Right lobe of liver (tissue), 6 donors: ENCODE measurements around the gene EIF2D. TPM values are rescaled to one million over a fixed set of nuclear protein-coding genes. Genes with fewer than 3 reads are reported as not detected.

ENCODE experiments used
- ATAC-seq, 4 donors: fragments of 200-7000 bp; cut with Tn5 transposase; one replicate each; pipeline ENCODE4 v1.9.1; 2020; ENCODE audit warnings: mild to moderate bottlenecking in 4 of 4, moderate library complexity in 4 of 4
- DNase-seq, 3 donors: peaks; one replicate each; pipeline ENCODE4 v3.0.0-alpha.2; 2020
- H3K27ac ChIP-seq, 3 donors: fragments of 200-600 bp; one replicate each; pipeline ENCODE4 v1.8.0; 2022
- H3K27me3 ChIP-seq, 2 donors: fragments of 200-600 bp; one replicate each; pipeline ENCODE4 v1.8.0; 2022
- H3K36me3 ChIP-seq, 4 donors: fragments of 200-600 bp; sonication (generic) in 1 of 4; one replicate each; pipeline versions ENCODE4 v1.5.1 to v1.8.0; 2017 to 2022; ENCODE audit warnings: control low read depth in 1 of 4
- H3K4me1 ChIP-seq, 4 donors: fragments of 200-600 bp; sonication (generic) in 1 of 4; one replicate each; pipeline versions ENCODE4 v1.5.1 to v1.8.0; 2017 to 2022; ENCODE audit warnings: control low read depth in 1 of 4
- H3K4me3 ChIP-seq, 3 donors: fragments of 200-600 bp; one replicate each; pipeline ENCODE4 v1.8.0; 2022
- H3K9me3 ChIP-seq, 4 donors: fragments of 200-600 bp; sonication (generic) in 1 of 4; one replicate each; pipeline versions ENCODE4 v1.5.1 to v1.8.0; 2017 to 2022; ENCODE audit warnings: control low read depth in 1 of 4
- CTCF ChIP-seq, 4 donors: fragments of 200-600 bp in 3 of 4; fragments of 450-650 bp in 1 of 4; IDR thresholded peaks; one replicate each; pipeline versions ENCODE4 v1.5.1 to v1.8.0; 2016 to 2022; ENCODE audit warnings: antibody characterized with exemption in 4 of 4, mild to moderate bottlenecking in 2 of 4
- POLR2A ChIP-seq: fragments of 450-650 bp; IDR thresholded peaks from one replicate; pipeline ENCODE4 v1.6.1; 2017; ENCODE audit warnings: antibody characterized with exemption, mild to moderate bottlenecking
- WGBS: methylation state at CpG from one replicate; pipeline ENCODE4 v1.1.6; 2018; ENCODE audit warnings: low coverage, low lambda C conversion rate; ENCODE audit not compliant: insufficient coverage; ENCODE audit errors: missing lambda C conversion rate; 5-methylcytosine and 5-hydroxymethylcytosine counted together
- intact Hi-C, 2 donors: fragments of 100-400 bp; cut with DNase I; formaldehyde crosslinking; loops; one replicate each; pipeline versions ENCODE4 v1.11.2 to v1.14.1; 2022
- total RNA-seq, 6 experiments: library from RNA; depleted of rRNA in 2 of 6; stranded (reverse); fragments of >200 nt in 2 of 6; fragmentation: NEBNext Ultra II Directional in 3 of 6; extraction: Animal tissue kit (Norgen Biotek cat#: 25700) in 3 of 6; gene quantifications; one replicate each; pipeline versions ENCODE4 v1.1.0 to v1.2.4, GENCODE V29; 2016 to 2023
- donor health status: DM: no; HTN: yes; CAD: no.
- donor health status: DM: no; HTN: no; CAD: no.
- donor health status: DM: no; HTN: no; CAD: no.
- donor health status: DM: no; HTN: yes; CAD: no.
- donor health status: DM: no; HTN: yes; CAD: no.

The EIF2D gene
- total RNA-seq, 6 experiments from 2014 or later = 18.4 to 29.3 (median 24.4) TPM

GRCh38 chr1:206551986-206552326 is 60.3 kb downstream of the EIF2D start:
- ATAC-seq (peak in 3 of 4 donors; percentile 11 to 34 (median 27)), DNase-seq (no peak)
- peaks cover 0 to 33% (median 12%) of the 10 kb centered on the region in 4 donors for H3K4me1 ChIP-seq
- H3K36me3 ChIP-seq = no peaks in the 10 kb centered on the region
- intact Hi-C loops = no loop called here
- H3K4me3 ChIP-seq = no peak overlapping the region
- no peaks in the 10 kb centered on the region for H3K27me3 ChIP-seq
- no peak overlapping the region for H3K27ac ChIP-seq
- TF ChIP-seq CTCF (IDR thresholded peaks at IDR 0.05) (no peak), POLR2A (no peak)
- H3K9me3 ChIP-seq = no peaks in the 10 kb centered on the region
- WGBS = 77% methylated on average over 3 of the region's 3 CpGs

GRCh38 chr1:206551296-206551985 is 60.8 kb downstream of the EIF2D start:
- no peak overlapping the region for H3K4me3 ChIP-seq
- WGBS = 91% methylated on average over 7 of the region's 9 CpGs
- ATAC-seq (no peak), DNase-seq (no peak)
- no peak overlapping the region for H3K27ac ChIP-seq
- no peaks in the 10 kb centered on the region for H3K9me3 ChIP-seq
- no peaks in the 10 kb centered on the region for H3K27me3 ChIP-seq
- TF ChIP-seq CTCF (IDR thresholded peaks at IDR 0.05) (no peak), POLR2A (no peak)
- intact Hi-C loops = no loop called here
- H3K4me1 ChIP-seq = peaks cover 0 to 28% (median 10%) of the 10 kb centered on the region in 4 donors
- no peaks in the 10 kb centered on the region for H3K36me3 ChIP-seq

GRCh38 chr1:206550446-206550845 is 61.8 kb downstream of the EIF2D start:
- no peak overlapping the region for H3K4me3 ChIP-seq
- TF ChIP-seq CTCF (IDR thresholded peaks at IDR 0.05) (no peak), POLR2A (no peak)
- H3K4me1 ChIP-seq = peaks cover 0 to 18% (median 5%) of the 10 kb centered on the region in 4 donors
- DNase-seq (no peak), ATAC-seq (peak in 1 of 4 donors; percentile 38)
- 83% methylated on average over 2 of the region's 2 CpGs for WGBS
- no peak overlapping the region for H3K27ac ChIP-seq
- H3K9me3 ChIP-seq = no peaks in the 10 kb centered on the region
- intact Hi-C loops = no loop called here
- H3K27me3 ChIP-seq = no peaks in the 10 kb centered on the region
- no peaks in the 10 kb centered on the region for H3K36me3 ChIP-seq

- no peaks in the 10 kb centered on the region for H3K9me3 ChIP-seq
- 82% methylated on average over 4 of the region's 7 CpGs for WGBS
- no peaks in the 10 kb centered on the region for H3K27me3 ChIP-seq
- TF ChIP-seq POLR2A (no peak), CTCF (IDR thresholded peaks at IDR 0.05) (no peak)
- intact Hi-C loops = no loop called here
- no peak overlapping the region for H3K27ac ChIP-seq
- DNase-seq (no peak), ATAC-seq (no peak)
- H3K36me3 ChIP-seq = no peaks in the 10 kb centered on the region
- no peak overlapping the region for H3K4me3 ChIP-seq
- H3K4me1 ChIP-seq = peaks cover 0 to 29% (median 10%) of the 10 kb centered on the region in 4 donors
These were observed 65.2 kb downstream of the EIF2D start for GRCh38 chr1:206547104-206547503.
